Calu3 (cell line): ENCODE measurements around the gene DYDC1. TPM values are rescaled to one million over a fixed set of nuclear protein-coding genes. Genes with fewer than 3 reads are reported as not detected.
"Not testable (repeated sequence)": the region's sequence is repeated elsewhere in the genome, so short reads cannot be mapped to it uniquely, and the experiment has no call there.

ENCODE experiments used
- BruUV-seq: library from RNA; stranded (reverse); fragments of 400-500 nt; replicated peaks from 2 replicates; lab custom pipeline; 2021; lab: Mats Ljungman, UMichigan
- CTCF ChIA-PET: fragments of 300-600 bp; sonication (Branson Sonifier 250); formaldehyde crosslinking; loops from one replicate; lab custom pipeline; 2022; ENCODE audit warnings: antibody characterized with exemption; lab: Charles Lee
- DNase-seq: peaks from one replicate; pipeline ENCODE4 v3.0.0; 2022
- H3K27ac Mint-ChIP-seq: one replicate; pipeline ENCODE4 v1.8.0; 2022; ENCODE audit warnings: mixed read lengths; ENCODE audit not compliant: unreplicated experiment
- H3K27me3 Mint-ChIP-seq: one replicate; pipeline ENCODE4 v1.8.0; 2022; ENCODE audit warnings: mixed read lengths; ENCODE audit not compliant: unreplicated experiment
- H3K36me3 Mint-ChIP-seq: one replicate; pipeline ENCODE4 v1.8.0; 2022; ENCODE audit warnings: mild to moderate bottlenecking, moderate library complexity, mixed read lengths; ENCODE audit not compliant: insufficient read depth, unreplicated experiment
- H3K4me1 Mint-ChIP-seq: one replicate; pipeline ENCODE4 v1.8.0; 2022; ENCODE audit warnings: mild to moderate bottlenecking, low read depth, mixed read lengths; ENCODE audit not compliant: unreplicated experiment
- H3K4me3 Mint-ChIP-seq: one replicate; pipeline ENCODE4 v1.8.0; 2022; ENCODE audit warnings: mild to moderate bottlenecking, low read depth, moderate library complexity, mixed read lengths; ENCODE audit not compliant: unreplicated experiment
- H3K9me3 Mint-ChIP-seq: one replicate; pipeline ENCODE4 v1.8.0; 2022; ENCODE audit warnings: low read depth, mixed read lengths; ENCODE audit not compliant: unreplicated experiment
- intact Hi-C: fragments of 100-400 bp; cut with micrococcal nuclease; formaldehyde crosslinking; loops from one replicate; pipeline ENCODE4 v1.10.0; 2022; ENCODE audit not compliant: unreplicated experiment
- total RNA-seq: library from RNA; stranded (reverse); gene quantifications from 2 replicates; pipeline ENCODE4 v1.2.3, GENCODE V29; 2022
- TF ChIP-seq, protein P1 (sequence below): fragments of 200-600 bp; IDR thresholded peaks from one replicate; pipeline ENCODE4 v1.8.0; 2022; ENCODE audit warnings: antibody characterized with exemption; ENCODE audit not compliant: unreplicated experiment

Gene DYDC1
- total RNA-seq, 1 experiment from 2014 or later = not detected

DNA sequence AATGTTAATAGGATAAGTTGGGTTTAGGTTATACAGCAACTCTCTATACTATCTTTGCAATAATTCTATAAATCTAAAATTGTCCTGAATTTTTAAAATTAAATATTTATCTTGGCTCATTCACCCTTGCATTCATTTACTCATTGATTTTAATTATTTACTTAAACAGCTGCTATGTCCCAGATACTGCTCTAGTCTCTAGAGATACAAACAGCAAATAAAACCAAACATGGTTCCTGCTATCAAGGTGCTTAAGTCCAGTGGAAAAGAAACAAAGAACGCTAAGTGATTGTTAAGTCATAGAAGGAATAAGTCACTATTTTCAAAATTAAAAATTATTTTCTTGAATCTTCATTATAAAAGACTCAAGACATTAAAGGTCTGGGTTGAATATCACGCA is 37.2 kb downstream of the DYDC1 start:
- no peak overlapping the region for H3K27ac Mint-ChIP-seq
- peaks cover 43% of the 10 kb centered on the region for H3K27me3 Mint-ChIP-seq
- DNase-seq = no peak
- CTCF ChIA-PET = no interaction called here
- TF ChIP-seq, protein P1, sequence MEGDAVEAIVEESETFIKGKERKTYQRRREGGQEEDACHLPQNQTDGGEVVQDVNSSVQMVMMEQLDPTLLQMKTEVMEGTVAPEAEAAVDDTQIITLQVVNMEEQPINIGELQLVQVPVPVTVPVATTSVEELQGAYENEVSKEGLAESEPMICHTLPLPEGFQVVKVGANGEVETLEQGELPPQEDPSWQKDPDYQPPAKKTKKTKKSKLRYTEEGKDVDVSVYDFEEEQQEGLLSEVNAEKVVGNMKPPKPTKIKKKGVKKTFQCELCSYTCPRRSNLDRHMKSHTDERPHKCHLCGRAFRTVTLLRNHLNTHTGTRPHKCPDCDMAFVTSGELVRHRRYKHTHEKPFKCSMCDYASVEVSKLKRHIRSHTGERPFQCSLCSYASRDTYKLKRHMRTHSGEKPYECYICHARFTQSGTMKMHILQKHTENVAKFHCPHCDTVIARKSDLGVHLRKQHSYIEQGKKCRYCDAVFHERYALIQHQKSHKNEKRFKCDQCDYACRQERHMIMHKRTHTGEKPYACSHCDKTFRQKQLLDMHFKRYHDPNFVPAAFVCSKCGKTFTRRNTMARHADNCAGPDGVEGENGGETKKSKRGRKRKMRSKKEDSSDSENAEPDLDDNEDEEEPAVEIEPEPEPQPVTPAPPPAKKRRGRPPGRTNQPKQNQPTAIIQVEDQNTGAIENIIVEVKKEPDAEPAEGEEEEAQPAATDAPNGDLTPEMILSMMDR = no peak
- no peaks in the 10 kb centered on the region for H3K9me3 Mint-ChIP-seq
- no TSS peak for BruUV-seq
- H3K4me3 Mint-ChIP-seq = no peak overlapping the region
- intact Hi-C loops = no loop called here
- no peaks in the 10 kb centered on the region for H3K36me3 Mint-ChIP-seq
- no peaks in the 10 kb centered on the region for H3K4me1 Mint-ChIP-seq

DNA sequence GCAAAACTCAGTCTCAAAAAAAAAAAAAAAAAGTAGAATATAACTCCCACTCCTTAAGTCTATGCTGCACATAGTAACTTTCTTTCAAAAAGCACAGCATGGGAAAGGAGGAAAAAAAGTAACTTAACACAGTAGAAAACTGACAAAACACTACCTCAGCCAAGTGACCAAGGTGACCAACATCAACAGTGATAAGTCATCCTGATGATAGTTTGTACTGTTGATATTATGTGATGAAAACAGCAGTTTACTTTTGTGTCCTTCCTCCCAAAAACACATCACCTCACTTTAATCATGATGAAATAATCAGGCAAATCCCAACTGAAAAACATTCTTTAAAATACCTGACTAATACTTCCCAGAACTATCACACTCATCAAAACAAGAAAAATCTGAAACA is 37.8 kb downstream of the DYDC1 start:
- H3K27ac Mint-ChIP-seq = no peak overlapping the region
- TF ChIP-seq, protein P1 = no peak
- no peaks in the 10 kb centered on the region for H3K36me3 Mint-ChIP-seq
- CTCF ChIA-PET = no interaction called here
- no TSS peak for BruUV-seq
- no peak overlapping the region for H3K4me3 Mint-ChIP-seq
- H3K4me1 Mint-ChIP-seq = no peaks in the 10 kb centered on the region
- no peaks in the 10 kb centered on the region for H3K9me3 Mint-ChIP-seq
- DNase-seq = no peak
- intact Hi-C loops = no loop called here
- peaks cover 41% of the 10 kb centered on the region for H3K27me3 Mint-ChIP-seq

DNA sequence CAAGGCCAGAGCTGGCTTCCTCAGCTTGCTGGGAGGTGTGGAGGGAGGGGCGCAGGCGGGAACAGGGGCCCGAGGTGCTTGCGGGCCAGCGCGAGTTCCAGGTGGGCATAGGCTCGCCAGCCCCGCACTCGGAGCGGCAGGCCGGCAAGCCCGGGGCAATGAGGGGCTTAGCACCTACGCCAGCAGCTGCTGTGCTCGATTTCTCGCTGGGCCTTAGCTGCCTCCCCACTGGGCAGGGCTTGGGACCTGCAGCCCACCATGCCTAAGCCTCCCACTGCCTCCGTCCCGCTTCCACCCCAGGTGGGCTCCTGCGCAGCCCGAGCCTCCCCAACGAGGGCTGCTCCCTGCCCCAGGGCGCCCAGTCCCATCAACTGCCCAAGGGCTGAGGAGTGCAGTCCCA is 41.2 kb downstream of the DYDC1 start:
- H3K4me3 Mint-ChIP-seq = no peak overlapping the region
- TF ChIP-seq, protein P1 = no peak
- CTCF ChIA-PET = no interaction called here
- no peaks in the 10 kb centered on the region for H3K9me3 Mint-ChIP-seq
- intact Hi-C loops = no loop called here
- peaks cover 13% of the 10 kb centered on the region for H3K27me3 Mint-ChIP-seq
- no peaks in the 10 kb centered on the region for H3K4me1 Mint-ChIP-seq
- H3K27ac Mint-ChIP-seq = no peak overlapping the region
- no peak for DNase-seq
- H3K36me3 Mint-ChIP-seq = no peaks in the 10 kb centered on the region
- BruUV-seq = no TSS peak

DNA sequence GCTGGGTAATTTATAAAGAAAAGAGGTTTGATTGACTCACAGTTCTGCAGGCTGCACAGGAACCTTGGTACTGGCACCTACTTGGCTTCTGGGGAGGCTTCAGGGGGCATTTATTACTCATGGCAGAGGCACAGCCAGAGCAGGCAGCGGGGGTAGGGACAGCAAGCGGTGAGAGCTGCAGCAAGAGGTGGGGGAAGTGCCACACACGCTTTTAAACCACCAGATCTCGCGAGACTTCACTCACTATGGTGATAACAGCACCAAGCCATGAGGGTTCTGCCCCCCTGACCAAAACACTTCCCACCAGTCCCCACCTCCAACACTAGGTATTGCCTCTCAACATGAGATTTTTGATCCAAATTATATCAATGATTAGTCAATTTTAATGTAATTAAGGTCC is 43.0 kb downstream of the DYDC1 start:
- no peaks in the 10 kb centered on the region for H3K36me3 Mint-ChIP-seq
- H3K9me3 Mint-ChIP-seq = no peaks in the 10 kb centered on the region
- no peak for DNase-seq
- no peaks in the 10 kb centered on the region for H3K4me1 Mint-ChIP-seq
- TF ChIP-seq, protein P1 = no peak
- BruUV-seq = no TSS peak
- no peak overlapping the region for H3K27ac Mint-ChIP-seq
- CTCF ChIA-PET = no interaction called here
- intact Hi-C loops = no loop called here
- no peak overlapping the region for H3K4me3 Mint-ChIP-seq
- no peaks in the 10 kb centered on the region for H3K27me3 Mint-ChIP-seq

DNA sequence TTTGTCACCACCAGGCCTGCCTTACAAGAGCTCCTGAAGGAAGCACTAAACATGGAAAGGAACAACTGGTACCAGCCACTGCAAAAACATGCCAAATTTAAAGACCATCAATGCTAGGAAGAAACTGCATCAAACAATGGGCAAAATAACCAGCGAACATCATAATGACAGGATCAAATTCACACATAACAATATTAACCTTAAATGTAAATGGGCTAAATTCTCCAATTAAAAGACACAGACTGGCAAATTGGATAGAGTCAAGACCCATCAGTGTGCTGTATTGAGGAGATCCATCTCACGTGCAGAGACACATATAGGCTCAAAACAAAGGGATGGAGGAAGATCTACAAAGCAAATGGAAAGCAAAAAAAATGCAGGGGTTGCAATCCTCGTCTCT is 50.6 kb downstream of the DYDC1 start:
- H3K27me3 Mint-ChIP-seq = peaks cover 32% of the 10 kb centered on the region
- DNase-seq, intact Hi-C loops, H3K36me3 Mint-ChIP-seq, H3K4me1 Mint-ChIP-seq, H3K4me3 Mint-ChIP-seq, H3K27ac Mint-ChIP-seq, CTCF ChIA-PET, H3K9me3 Mint-ChIP-seq, BruUV-seq: not testable (repeated sequence)
